ENCODE results near the gene EIF1AX. TPM values are rescaled to one million over a fixed set of nuclear protein-coding genes. Genes with fewer than 3 reads are reported as not detected.
A peak's percentile ranks its signal among the peaks of the same experiment; 100 is the strongest.
"Not testable (repeated sequence)": the region's sequence is repeated elsewhere in the genome, so short reads cannot be mapped to it uniquely, and the experiment has no call there.

EIF1AX gene
- total RNA-seq, 2 experiments from 2014 or later, result 54.1 to 59.3 TPM

GRCh38 chrX:20143561-20143960, 1.9 kb upstream of the EIF1AX start:
- ChIA-PET CTCF (no interaction called here), POLR2A (no interaction called here)
- peak overlapping the region; percentile 19 for H3K27ac Mint-ChIP-seq
- DNase-seq, result no peak
- H3K4me3 Mint-ChIP-seq, result no peak overlapping the region
- H3K4me1 Mint-ChIP-seq, result peaks cover 20% of the 10 kb centered on the region
- H3K27me3 Mint-ChIP-seq, result no peaks in the 10 kb centered on the region
- no peaks in the 10 kb centered on the region for H3K9me3 Mint-ChIP-seq
- H3K36me3 Mint-ChIP-seq (ENCODE audit: low read depth), result peaks cover 19% of the 10 kb centered on the region

DNA sequence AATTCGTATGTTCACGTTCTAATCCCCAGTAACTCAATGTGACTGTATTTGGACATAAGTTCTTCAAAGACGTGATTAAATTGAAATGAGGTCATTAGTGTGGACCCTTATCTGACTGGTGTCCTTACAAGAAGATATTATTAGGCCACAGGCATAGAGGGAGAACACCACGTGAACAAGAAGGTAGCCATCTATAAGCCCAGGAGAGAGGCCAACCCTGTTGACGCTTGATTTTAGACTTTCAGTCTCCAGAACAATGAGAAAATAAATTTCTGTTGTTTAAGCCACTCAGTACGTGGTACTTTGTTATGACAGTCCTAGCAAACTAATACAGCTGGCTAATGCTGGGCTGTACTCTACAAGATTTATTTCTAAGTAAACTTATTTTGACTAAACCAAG, 1.5 kb upstream of the EIF1AX start:
- Mint-ChIP-seq H3K27ac (peak overlapping the region; percentile 81), H3K9me3 (no peaks in the 10 kb centered on the region), H3K4me1 (peaks cover 20% of the 10 kb centered on the region), H3K27me3 (no peaks in the 10 kb centered on the region), H3K36me3 (ENCODE audit: low read depth) (peaks cover 17% of the 10 kb centered on the region), H3K4me3 (peak overlapping the region; percentile 56)
- DNase-seq, result no peak
- CTCF ChIA-PET, result no interaction called here
- POLR2A ChIA-PET, result no interaction called here

DNA sequence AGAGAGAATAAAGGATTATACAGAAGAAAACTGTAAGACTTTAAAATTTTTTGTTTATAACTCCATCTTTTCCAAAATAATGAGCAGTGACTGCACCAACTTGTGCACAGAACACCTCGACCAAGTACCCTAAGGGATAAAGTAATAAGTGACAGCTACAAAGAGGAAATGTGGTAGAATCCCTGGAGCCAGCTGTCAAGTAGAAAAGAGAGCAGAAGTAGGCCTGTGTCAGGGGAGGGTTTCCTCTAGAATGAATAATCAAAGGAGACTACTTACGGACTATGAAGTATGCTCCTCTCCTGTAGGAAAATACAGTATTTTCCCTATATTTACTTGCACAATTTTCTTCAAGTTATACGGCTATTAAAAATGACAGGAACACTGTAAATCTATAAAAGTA, 1.2 kb downstream of the EIF1AX start:
- H3K27ac Mint-ChIP-seq, result peak overlapping the region; percentile 91
- no peak for DNase-seq
- H3K4me1 Mint-ChIP-seq, result peaks cover 36% of the 10 kb centered on the region
- ChIA-PET POLR2A (no interaction called here), CTCF (no interaction called here)
- no peaks in the 10 kb centered on the region for H3K27me3 Mint-ChIP-seq
- H3K36me3 Mint-ChIP-seq (ENCODE audit: low read depth), result peaks cover 24% of the 10 kb centered on the region
- no peaks in the 10 kb centered on the region for H3K9me3 Mint-ChIP-seq
- H3K4me3 Mint-ChIP-seq, result peak overlapping the region; percentile 83

- Mint-ChIP-seq H3K27me3 (no peaks in the 10 kb centered on the region), H3K4me3 (peak overlapping the region; percentile 83), H3K27ac (peak overlapping the region; percentile 91), H3K36me3 (ENCODE audit: low read depth) (peaks cover 24% of the 10 kb centered on the region), H3K9me3 (no peaks in the 10 kb centered on the region), H3K4me1 (peaks cover 36% of the 10 kb centered on the region)
- DNase-seq, result no peak
- CTCF ChIA-PET, result no interaction called here
- POLR2A ChIA-PET, result no interaction called here
Observed at GRCh38 chrX:20139966-20140365, 1.7 kb downstream of the EIF1AX start.

GRCh38 chrX:20135944-20136343, 5.7 kb downstream of the EIF1AX start:
- POLR2A ChIA-PET, result no interaction called here
- H3K4me3 Mint-ChIP-seq, result no peak overlapping the region
- H3K27ac Mint-ChIP-seq, result no peak overlapping the region
- no peak for DNase-seq
- H3K4me1 Mint-ChIP-seq, result peaks cover 32% of the 10 kb centered on the region
- CTCF ChIA-PET, result no interaction called here
- H3K36me3 Mint-ChIP-seq (ENCODE audit: low read depth), result peaks cover 31% of the 10 kb centered on the region
- no peaks in the 10 kb centered on the region for H3K9me3 Mint-ChIP-seq
- H3K27me3 Mint-ChIP-seq, result no peaks in the 10 kb centered on the region

DNA sequence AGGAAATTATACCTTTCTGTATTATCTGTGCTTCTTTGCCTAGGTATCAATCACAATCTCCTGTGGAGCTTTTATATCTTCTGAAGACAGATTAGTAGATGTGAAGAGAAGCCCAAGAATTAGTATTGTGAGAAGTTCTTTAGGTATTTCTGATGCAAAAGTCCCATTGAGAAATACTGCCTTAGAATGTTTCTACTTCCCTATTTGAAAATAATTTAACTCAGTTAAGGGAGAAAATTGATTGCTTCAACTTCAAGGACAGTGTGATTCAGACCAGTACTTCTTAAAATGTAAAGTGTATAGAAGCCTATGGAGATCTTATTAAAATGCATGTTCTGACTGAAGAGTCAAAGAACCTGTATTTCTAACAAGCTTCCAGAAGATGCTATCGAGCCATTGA, 9.0 kb downstream of the EIF1AX start:
- CTCF ChIA-PET, result no interaction called here
- Mint-ChIP-seq H3K27ac (no peak overlapping the region), H3K36me3 (ENCODE audit: low read depth) (peaks cover 25% of the 10 kb centered on the region), H3K4me3 (no peak overlapping the region), H3K27me3 (no peaks in the 10 kb centered on the region), H3K4me1 (peaks cover 18% of the 10 kb centered on the region), H3K9me3 (no peaks in the 10 kb centered on the region)
- POLR2A ChIA-PET, result no interaction called here
- DNase-seq, result no peak

- Mint-ChIP-seq H3K4me3 (no peak overlapping the region), H3K4me1 (peaks cover 2% of the 10 kb centered on the region), H3K36me3 (ENCODE audit: low read depth) (peaks cover 16% of the 10 kb centered on the region), H3K9me3 (no peaks in the 10 kb centered on the region), H3K27me3 (no peaks in the 10 kb centered on the region), H3K27ac (no peak overlapping the region)
- no peak for DNase-seq
- ChIA-PET POLR2A (no interaction called here), CTCF (no interaction called here)
Observed at GRCh38 chrX:20130357-20130756, 11.3 kb downstream of the EIF1AX start.

GRCh38 chrX:20129547-20129946, 12.1 kb downstream of the EIF1AX start:
- Mint-ChIP-seq H3K4me1 (peaks cover 2% of the 10 kb centered on the region), H3K27ac (no peak overlapping the region), H3K27me3 (no peaks in the 10 kb centered on the region), H3K4me3 (no peak overlapping the region), H3K36me3 (ENCODE audit: low read depth) (peaks cover 16% of the 10 kb centered on the region), H3K9me3 (no peaks in the 10 kb centered on the region)
- no peak for DNase-seq
- CTCF ChIA-PET, result interaction anchor here (0.6 kb wide), 1 partner anchor 15 kb away, joined by 4 read pairs; no protein-coding TSS in a partner anchor
- POLR2A ChIA-PET, result no interaction called here

DNA sequence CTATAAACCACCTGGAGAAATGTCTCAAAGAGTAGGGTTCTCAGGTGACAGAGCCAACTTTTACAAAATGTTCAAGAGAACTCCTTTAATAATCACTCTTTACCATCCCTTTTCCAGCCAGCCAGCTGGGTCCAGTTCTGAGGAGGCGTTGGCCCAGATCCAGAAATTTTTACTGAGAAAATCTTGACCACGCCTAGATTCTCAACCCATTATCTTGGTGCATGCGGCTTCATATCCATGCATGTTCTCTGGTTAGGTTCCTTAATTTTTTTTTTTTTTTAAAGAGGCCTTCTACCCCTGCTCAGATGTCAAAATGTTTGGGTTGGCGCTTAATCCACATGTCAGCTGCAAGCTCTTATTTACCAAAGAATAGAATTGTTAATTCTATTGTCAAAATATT, 13.0 kb downstream of the EIF1AX start:
- Mint-ChIP-seq H3K9me3 (no peaks in the 10 kb centered on the region), H3K27me3 (no peaks in the 10 kb centered on the region), H3K36me3 (ENCODE audit: low read depth) (peaks cover 14% of the 10 kb centered on the region), H3K4me1 (peaks cover 2% of the 10 kb centered on the region), H3K27ac (no peak overlapping the region), H3K4me3 (no peak overlapping the region)
- CTCF ChIA-PET, result no interaction called here
- POLR2A ChIA-PET, result no interaction called here
- no peak for DNase-seq

DNA sequence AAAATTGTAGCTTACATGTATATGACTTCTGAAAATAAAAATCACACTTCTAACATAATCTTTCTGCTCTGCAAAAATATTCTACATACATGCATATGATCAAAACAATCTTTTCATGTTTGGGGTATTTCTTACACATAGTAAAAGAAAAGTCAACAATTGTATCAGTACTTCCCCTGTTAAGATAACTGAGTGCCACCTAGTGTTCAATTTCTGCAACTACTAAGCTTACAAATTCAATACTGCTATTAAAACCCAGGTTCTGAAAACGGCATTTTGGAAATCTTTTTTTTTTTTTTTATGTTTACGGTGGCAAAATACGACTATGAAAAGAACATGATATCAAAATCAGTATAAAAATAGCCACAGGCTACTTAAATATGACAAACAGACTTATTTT, 14.2 kb downstream of the EIF1AX start:
- H3K4me3 Mint-ChIP-seq; POLR2A ChIA-PET; H3K9me3 Mint-ChIP-seq; H3K4me1 Mint-ChIP-seq; CTCF ChIA-PET; H3K27ac Mint-ChIP-seq; DNase-seq; H3K36me3 Mint-ChIP-seq (ENCODE audit: low read depth); H3K27me3 Mint-ChIP-seq: not testable (repeated sequence)

DNA sequence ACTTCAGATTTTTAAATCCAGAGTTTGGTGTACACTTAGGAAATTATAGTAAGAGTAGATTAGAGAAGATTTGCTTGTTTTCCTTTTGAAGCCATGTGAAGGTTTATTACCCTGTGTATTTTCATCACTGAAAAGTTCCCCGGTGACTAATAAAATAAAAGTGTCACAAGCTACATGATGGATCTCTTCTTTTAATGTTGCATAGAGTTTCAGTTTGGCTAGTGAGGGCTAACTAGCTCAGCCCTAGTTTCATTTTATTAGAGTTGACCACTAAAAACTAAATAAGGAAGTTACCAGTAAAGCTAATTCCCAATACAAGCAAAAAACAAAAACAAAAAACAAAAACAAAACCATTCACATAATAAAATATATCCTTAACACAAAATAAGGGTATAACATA, 14.8 kb downstream of the EIF1AX start:
- POLR2A ChIA-PET; CTCF ChIA-PET; H3K9me3 Mint-ChIP-seq; H3K36me3 Mint-ChIP-seq (ENCODE audit: low read depth); H3K27me3 Mint-ChIP-seq; H3K27ac Mint-ChIP-seq; H3K4me3 Mint-ChIP-seq; H3K4me1 Mint-ChIP-seq; DNase-seq: not testable (repeated sequence)

DNA sequence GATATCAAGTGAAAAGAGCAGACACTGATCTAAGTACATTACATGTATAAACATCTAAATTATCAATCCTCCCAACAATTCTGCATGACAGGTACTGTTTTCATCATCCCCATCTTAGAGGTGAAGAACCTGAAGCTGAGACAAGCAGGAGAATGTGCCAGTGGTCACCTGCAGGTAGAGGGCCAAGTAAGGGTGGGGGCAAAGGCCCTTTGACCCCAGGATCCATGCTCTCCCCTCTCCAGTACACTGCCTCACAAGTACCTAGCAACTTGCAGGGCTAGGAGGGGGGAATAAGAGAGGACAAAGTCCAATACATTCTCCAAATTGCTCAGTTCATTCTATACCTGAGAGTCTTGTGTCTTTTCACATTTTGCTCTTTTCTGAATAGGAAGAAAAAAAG, 16.7 kb downstream of the EIF1AX start:
- peaks cover 5% of the 10 kb centered on the region for H3K36me3 Mint-ChIP-seq (ENCODE audit: low read depth)
- ChIA-PET CTCF (no interaction called here), POLR2A (no interaction called here)
- no peak overlapping the region for H3K27ac Mint-ChIP-seq
- no peak overlapping the region for H3K4me3 Mint-ChIP-seq
- no peaks in the 10 kb centered on the region for H3K27me3 Mint-ChIP-seq
- no peaks in the 10 kb centered on the region for H3K4me1 Mint-ChIP-seq
- no peak for DNase-seq
- no peaks in the 10 kb centered on the region for H3K9me3 Mint-ChIP-seq

DNA sequence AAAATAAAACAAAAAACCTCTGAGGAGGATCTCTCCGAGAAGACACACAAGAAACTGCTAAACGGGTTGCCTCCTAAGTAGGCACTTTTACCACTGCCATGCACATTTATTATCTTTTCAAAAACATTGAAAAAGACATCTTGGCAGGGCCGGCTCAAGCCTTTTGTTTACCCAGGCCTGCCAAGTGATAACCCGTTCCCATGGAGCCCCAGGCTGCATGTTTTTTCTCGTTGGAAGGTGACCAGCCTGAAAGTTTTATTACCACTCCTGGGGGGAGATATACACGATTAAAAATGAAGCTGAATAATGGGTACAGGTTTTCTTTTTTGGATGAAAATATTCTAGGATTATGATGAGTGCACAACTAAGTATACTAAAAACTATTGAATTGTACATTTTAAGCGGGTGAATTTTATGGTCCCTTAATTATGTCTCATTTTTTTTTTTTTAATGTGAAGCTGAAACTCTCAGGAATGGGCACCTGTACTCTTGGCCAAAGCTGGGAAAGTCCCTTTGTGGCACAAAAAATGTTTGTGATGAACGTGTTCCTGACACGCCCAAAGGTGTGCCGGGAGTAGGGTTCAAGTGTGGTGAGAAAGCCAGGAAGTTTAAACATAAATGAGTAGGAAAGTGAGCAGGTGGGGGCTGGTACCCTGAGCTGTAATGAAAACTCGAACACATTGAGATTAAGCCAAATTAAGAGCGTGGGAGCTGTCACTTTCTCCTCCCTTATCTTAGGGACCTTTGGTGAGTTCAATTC, 23.4 kb downstream of the EIF1AX start:
- CTCF ChIA-PET, result no interaction called here
- POLR2A ChIA-PET, result no interaction called here
- no peaks in the 10 kb centered on the region for H3K9me3 Mint-ChIP-seq
- H3K4me3 Mint-ChIP-seq, result no peak overlapping the region
- H3K36me3 Mint-ChIP-seq (ENCODE audit: low read depth), result no peaks in the 10 kb centered on the region
- DNase-seq, result no peak
- no peak overlapping the region for H3K27ac Mint-ChIP-seq
- peaks cover 13% of the 10 kb centered on the region for H3K4me1 Mint-ChIP-seq
- peaks cover 17% of the 10 kb centered on the region for H3K27me3 Mint-ChIP-seq

- no peak for DNase-seq
- peaks cover 17% of the 10 kb centered on the region for H3K27me3 Mint-ChIP-seq
- no peaks in the 10 kb centered on the region for H3K36me3 Mint-ChIP-seq (ENCODE audit: low read depth)
- peaks cover 13% of the 10 kb centered on the region for H3K4me1 Mint-ChIP-seq
- ChIA-PET CTCF (no interaction called here), POLR2A (no interaction called here)
- no peaks in the 10 kb centered on the region for H3K9me3 Mint-ChIP-seq
- H3K4me3 Mint-ChIP-seq, result no peak within 1 kb of the TSS
- H3K27ac Mint-ChIP-seq, result no peak within 1 kb of the TSS
Observed at GRCh38 chrX:20116577-20117240, 24.9 kb downstream of the EIF1AX start, which contains the start of gene MAP7D2. Gene MAP7D2, minus strand, starts transcription at chrX:20116907. Its CDS starts 28 bp downstream, at chrX:20116879.

Data from activated CD4-positive, alpha-beta T cell treated with anti-CD3 and anti-CD28 coated beads, Interleukin-2, amount 10 ng/mL, durations not matched to agents 7 days and 5 days (primary cell).